ENCODE results near the gene NPHP4.

NPHP4 gene

GRCh38 chr1:5921671-5922070 lies 70.6 kb downstream of the NPHP4 start:
- no peak overlapping the region for H3K4me3 ChIP-seq (ENCODE audit: low read depth, low read length)
- DNase-seq (ENCODE audit: low read depth): no peak
- TF ChIP-seq CTCF (IDR thresholded peaks at IDR 0.05; ENCODE audit: control insufficient read depth, extremely low read depth, insufficient read depth): no peak

- no peak for DNase-seq (ENCODE audit: low read depth)
- no peak overlapping the region for H3K4me3 ChIP-seq (ENCODE audit: low read depth, low read length)
- TF ChIP-seq CTCF (IDR thresholded peaks at IDR 0.05; ENCODE audit: control insufficient read depth, extremely low read depth, insufficient read depth): no peak
These were observed 71.1 kb downstream of the NPHP4 start for GRCh38 chr1:5921129-5921528.

GRCh38 chr1:5920201-5920600 lies 72.0 kb downstream of the NPHP4 start:
- no peak overlapping the region for H3K4me3 ChIP-seq (ENCODE audit: low read depth, low read length)
- no peak for TF ChIP-seq CTCF (IDR thresholded peaks at IDR 0.05; ENCODE audit: control insufficient read depth, extremely low read depth, insufficient read depth)
- no peak for DNase-seq (ENCODE audit: low read depth)

- no peak overlapping the region for H3K4me3 ChIP-seq (ENCODE audit: low read depth, low read length)
- no peak for TF ChIP-seq CTCF (IDR thresholded peaks at IDR 0.05; ENCODE audit: control insufficient read depth, extremely low read depth, insufficient read depth)
- no peak for DNase-seq (ENCODE audit: low read depth)
These were observed 74.0 kb downstream of the NPHP4 start for GRCh38 chr1:5918275-5918649.

- no peak for TF ChIP-seq CTCF (IDR thresholded peaks at IDR 0.05; ENCODE audit: control insufficient read depth, extremely low read depth, insufficient read depth)
- DNase-seq (ENCODE audit: low read depth): no peak
- H3K4me3 ChIP-seq (ENCODE audit: low read depth, low read length): no peak overlapping the region
These were observed 74.5 kb downstream of the NPHP4 start for GRCh38 chr1:5917591-5918274.

GRCh38 chr1:5917281-5917590 lies 75.0 kb downstream of the NPHP4 start:
- DNase-seq (ENCODE audit: low read depth): no peak
- H3K4me3 ChIP-seq (ENCODE audit: low read depth, low read length): no peak overlapping the region
- no peak for TF ChIP-seq CTCF (IDR thresholded peaks at IDR 0.05; ENCODE audit: control insufficient read depth, extremely low read depth, insufficient read depth)

- no peak for DNase-seq (ENCODE audit: low read depth)
- H3K4me3 ChIP-seq (ENCODE audit: low read depth, low read length): no peak overlapping the region
- no peak for TF ChIP-seq CTCF (IDR thresholded peaks at IDR 0.05; ENCODE audit: control insufficient read depth, extremely low read depth, insufficient read depth)
These were observed 75.5 kb downstream of the NPHP4 start for GRCh38 chr1:5916572-5917280.
